GM10266 (cell line): ENCODE data around the gene RAB10.

Experiments used
- DNase-seq: peaks from one replicate; pipeline ENCODE4 v3.0.0; 2012; ENCODE audit errors: extremely low spot score
- TF ChIP-seq, protein P1 (sequence below): IDR thresholded peaks from 2 replicates; pipeline ENCODE4 v1.5.1; 2012; ENCODE audit warnings: mild to moderate bottlenecking, low read depth; ENCODE audit not compliant: control insufficient read depth, insufficient read depth; ENCODE audit errors: missing control alignments

The RAB10 gene

DNA sequence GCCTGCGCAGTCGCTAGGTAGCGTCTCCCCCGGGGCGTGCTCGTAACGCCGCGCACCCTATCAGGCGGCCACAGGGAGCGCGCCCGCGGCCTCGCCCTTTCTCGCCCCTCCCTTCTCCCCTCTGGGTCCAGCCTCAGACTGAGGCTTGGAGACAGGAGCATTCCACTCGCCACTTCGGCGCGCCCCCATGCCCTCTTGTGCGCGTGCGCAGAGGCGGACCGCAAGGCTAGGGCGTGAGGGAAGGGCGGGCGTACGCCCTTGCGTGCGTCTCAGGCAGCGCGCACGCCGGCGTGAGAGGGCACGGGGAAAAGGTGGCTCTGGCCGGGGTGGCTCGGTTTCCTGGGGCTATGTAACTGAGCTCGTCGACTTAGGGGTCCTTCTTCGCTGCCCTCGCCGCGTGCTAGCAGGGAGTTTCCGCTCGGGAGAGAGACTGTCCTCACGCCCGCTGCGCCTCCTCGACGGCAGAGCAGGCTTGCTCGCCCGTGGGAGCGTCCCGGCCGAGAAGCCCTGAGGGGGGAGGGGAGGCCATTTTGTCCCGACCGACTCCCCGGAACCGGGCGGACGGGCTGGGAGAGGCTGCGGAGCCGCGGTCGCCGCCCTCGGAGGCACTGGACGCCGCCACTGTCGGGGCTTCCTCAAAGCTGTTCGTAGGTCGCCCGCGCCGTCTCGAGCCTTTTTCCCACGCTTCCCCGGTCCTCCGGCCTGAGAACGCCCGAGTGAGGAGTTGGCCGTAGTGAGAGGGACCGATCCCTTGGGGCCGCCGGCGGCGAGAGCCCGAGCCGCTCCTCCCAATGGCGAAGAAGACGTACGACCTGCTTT is at the start of gene RAB10:
Gene RAB10 (plus strand): TSS at position 267 of the 819 bp plus-strand sequence. CDS start 525 bp downstream, at position 792.
- peak; percentile 96 for DNase-seq
- TF ChIP-seq, protein P1, sequence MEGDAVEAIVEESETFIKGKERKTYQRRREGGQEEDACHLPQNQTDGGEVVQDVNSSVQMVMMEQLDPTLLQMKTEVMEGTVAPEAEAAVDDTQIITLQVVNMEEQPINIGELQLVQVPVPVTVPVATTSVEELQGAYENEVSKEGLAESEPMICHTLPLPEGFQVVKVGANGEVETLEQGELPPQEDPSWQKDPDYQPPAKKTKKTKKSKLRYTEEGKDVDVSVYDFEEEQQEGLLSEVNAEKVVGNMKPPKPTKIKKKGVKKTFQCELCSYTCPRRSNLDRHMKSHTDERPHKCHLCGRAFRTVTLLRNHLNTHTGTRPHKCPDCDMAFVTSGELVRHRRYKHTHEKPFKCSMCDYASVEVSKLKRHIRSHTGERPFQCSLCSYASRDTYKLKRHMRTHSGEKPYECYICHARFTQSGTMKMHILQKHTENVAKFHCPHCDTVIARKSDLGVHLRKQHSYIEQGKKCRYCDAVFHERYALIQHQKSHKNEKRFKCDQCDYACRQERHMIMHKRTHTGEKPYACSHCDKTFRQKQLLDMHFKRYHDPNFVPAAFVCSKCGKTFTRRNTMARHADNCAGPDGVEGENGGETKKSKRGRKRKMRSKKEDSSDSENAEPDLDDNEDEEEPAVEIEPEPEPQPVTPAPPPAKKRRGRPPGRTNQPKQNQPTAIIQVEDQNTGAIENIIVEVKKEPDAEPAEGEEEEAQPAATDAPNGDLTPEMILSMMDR = no peak

- DNase-seq = no peak
- TF ChIP-seq, protein P1 = no peak
Observed at GRCh38 chr2:25988134-25988533, 45.8 kb upstream of the RAB10 start.

GRCh38 chr2:25989154-25989553 is 44.7 kb upstream of the RAB10 start:
- DNase-seq = no peak
- TF ChIP-seq, protein P1 = no peak

DNA sequence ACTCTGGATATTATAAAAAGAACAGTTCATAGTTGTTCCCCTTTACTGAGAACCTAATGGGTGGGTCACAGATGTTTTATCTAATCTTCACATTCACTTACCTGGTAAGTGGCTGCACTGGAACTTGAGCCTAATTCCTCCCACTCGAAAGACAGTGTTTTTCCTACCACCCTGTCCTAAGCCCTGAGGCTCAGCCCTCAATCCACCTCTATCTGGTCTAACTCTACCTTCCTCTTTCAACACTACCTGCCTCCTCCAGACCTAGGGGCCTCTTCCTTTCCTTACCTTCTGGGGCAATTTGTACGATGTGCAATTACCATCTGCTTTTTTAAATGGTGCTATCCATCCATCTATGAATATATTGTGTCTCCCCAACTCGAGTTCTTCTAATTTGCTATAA is 41.9 kb upstream of the RAB10 start:
- TF ChIP-seq, protein P1 = no peak
- no peak for DNase-seq

DNA sequence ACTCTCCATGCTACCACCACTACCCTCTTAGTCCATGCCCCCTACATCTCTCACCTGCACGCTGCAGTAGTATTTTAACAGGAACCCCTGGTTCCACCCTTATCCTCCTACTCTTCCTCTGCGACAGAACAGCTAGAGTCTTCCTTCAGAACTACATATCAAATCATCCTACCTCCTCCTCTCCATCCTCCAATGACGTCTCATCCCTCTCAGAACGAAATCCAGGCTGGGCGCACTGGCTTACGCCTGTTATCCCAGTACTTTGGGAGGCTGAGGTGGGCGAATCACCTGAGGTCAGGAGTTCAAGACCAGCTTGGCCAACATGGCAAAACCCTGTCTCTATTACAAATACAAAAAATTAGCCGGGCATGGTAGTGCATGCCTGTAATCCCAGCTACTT is 41.3 kb upstream of the RAB10 start:
- TF ChIP-seq, protein P1 = no peak
- no peak for DNase-seq

- DNase-seq = no peak
- TF ChIP-seq, protein P1 = no peak
Observed at GRCh38 chr2:25993049-25993448, 40.8 kb upstream of the RAB10 start.

- no peak for DNase-seq
- TF ChIP-seq, protein P1 = no peak
Observed at GRCh38 chr2:25994509-25994908, 39.4 kb upstream of the RAB10 start.
